Measurements from ENCODE around the gene NKD1.

The NKD1 gene

DNA sequence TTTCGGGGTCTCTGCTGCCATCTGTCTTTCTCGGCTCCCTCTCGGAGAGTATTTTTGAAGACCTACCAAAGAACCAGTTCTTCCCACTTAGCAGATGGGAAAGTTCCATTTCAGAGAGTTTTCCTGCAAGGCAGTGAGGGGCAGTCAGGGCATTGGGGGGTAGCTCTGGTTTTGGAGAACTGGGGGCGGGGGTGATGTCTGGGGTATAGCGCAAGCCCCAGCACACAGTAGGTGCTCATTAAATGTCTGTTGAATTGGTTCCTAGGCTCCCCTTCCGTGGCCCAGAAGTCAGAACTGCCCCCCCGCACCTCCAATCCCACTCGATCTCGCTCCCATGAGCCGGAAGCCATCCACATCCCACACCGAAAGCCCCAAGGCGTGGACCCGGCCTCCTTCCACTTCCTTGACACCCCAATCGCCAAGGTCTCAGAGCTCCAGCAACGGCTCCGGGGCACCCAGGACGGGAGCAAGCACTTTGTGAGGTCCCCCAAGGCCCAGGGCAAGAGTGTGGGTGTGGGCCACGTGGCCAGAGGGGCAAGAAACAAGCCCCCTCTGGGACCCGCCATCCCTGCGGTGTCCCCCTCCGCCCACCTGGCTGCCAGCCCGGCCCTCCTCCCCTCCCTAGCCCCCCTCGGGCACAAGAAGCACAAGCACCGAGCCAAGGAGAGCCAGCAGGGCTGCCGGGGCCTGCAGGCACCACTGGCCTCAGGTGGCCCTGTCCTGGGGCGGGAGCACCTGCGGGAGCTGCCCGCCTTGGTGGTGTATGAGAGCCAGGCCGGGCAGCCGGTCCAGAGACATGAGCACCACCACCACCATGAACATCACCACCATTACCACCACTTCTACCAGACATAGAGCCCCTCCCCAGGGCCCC is 85.0 kb downstream of the NKD1 start:
- in situ Hi-C loops (cut with HindIII; ENCODE audit: low pct_unique_long_range_greater_than_20kb, low sequenced_read_pairs): no loop called here
- no peak for DNase-seq (ENCODE audit: low read depth in 1 of 2, low spot score in 1 of 2)
- no peak for TF ChIP-seq JUND (IDR thresholded peaks at IDR 0.05; ENCODE audit: low read depth)

DNA sequence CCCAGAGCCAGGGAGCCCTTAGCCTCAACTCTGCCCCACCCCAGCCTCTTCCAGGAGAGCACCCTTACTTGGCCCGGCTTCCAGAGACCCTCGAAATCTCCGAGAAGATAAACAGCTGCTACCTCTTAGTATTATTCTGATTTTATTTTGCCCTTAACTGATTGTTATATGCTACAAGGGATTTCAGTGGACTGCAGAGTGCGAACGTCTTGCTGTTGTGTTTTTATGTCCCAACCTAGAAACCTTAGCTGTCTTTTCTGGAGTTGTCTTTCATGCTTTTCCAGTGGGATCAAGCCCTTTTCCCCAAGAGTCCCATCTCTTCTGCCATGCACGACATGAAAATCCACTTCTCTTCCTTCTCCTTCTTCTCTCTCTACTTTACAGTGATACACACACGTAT is 85.9 kb downstream of the NKD1 start:
- no peak for DNase-seq (ENCODE audit: low read depth in 1 of 2, low spot score in 1 of 2)
- in situ Hi-C loops (cut with HindIII; ENCODE audit: low pct_unique_long_range_greater_than_20kb, low sequenced_read_pairs): no loop called here
- TF ChIP-seq JUND (IDR thresholded peaks at IDR 0.05; ENCODE audit: low read depth): no peak

DNA sequence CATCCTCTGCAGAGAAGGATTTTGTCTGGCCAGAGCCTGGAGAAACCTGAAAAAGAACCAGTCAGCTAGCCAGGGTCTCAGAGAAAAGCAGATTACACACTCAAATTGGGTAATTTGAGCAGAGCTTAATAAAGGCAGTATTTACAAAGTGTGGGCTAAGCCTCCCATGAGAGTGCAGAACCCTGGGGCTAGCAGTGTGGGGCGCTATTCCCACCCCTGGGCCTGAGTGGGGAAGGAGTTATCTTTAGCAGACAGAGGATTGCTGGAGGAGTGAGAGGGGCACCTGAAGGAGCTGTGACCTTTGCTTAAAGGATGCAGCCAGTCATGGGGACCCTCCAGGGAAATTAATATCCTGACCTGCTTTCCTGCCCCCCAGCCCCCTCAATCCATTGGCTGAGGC is 86.8 kb downstream of the NKD1 start:
- in situ Hi-C loops (cut with HindIII; ENCODE audit: low pct_unique_long_range_greater_than_20kb, low sequenced_read_pairs): no loop called here
- no peak for TF ChIP-seq JUND (IDR thresholded peaks at IDR 0.05; ENCODE audit: low read depth)
- no peak for DNase-seq (ENCODE audit: low read depth in 1 of 2, low spot score in 1 of 2)

DNA sequence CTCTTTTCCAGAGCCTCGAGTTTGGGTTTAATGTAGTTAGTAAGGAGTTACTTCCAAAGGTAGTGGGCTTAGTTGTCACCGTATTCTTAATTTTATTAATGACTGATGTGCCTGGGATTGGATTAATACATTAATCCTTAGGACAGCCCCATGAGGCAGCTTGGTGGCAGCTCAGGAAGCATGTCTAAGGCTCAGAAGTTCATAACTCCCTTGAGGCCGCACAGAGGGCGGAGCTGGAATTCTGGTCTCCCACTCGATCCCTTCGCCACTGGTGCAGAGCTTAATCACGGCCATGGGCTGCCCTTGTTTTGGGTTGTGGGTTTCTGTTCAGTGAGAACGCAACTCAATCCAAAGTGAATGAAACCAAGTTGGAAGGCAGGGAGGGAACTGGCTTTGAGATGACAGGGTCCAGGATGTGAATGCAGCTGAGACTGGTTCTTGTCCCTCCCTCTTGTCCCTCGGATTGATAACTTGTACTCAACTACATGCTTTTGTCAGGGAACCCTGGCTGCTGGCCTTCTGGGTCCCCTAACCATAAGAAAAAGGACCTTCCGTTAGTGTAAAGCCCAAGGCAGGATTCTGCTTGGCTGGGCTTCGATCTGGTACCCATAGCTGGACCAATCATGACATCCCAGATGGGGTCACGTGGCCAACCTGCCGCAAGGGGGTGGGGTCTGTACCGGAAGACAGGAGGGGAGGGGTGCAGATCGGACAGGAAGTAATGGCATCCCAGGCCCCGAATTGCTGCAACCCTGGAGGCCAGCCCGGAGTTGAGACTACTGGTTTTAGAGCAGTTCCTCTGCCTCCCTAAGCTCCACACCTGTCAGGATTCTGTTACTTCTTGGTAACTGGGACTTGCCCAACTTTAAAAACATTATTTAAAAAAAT is 87.6 kb downstream of the NKD1 start:
- in situ Hi-C loops (cut with HindIII; ENCODE audit: low pct_unique_long_range_greater_than_20kb, low sequenced_read_pairs): no loop called here
- no peak for TF ChIP-seq JUND (IDR thresholded peaks at IDR 0.05; ENCODE audit: low read depth)
- no peak for DNase-seq (ENCODE audit: low read depth in 1 of 2, low spot score in 1 of 2)

DNA sequence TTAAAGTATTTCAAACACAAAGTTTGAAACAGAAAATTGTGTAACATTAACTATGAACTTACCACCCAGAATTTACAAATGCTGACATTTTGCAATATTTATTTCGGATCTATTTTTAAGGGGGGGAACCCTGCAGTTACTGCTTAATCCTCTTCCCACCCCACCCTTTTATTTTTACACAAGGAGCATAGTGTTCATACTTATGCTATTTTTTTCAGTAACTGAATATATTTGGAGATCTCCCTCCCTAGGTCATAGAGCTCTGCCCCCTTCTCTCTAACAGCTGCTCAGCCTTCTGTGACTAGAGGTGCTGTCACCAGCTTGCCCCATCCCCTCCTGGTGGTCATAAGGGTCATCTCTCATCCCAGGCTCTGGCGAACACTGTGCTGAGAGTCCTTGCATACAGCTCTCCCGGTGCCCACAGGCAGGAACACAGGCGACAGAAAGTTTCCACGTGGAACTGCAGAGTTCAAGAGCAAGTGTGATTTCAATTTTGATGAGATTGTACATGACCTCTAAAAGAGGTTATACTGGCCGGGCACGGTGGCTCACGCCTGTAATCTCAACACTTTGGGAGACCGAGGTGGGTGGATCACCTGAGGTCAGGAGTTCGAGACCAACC is 88.7 kb downstream of the NKD1 start:
- no peak for DNase-seq (ENCODE audit: low read depth in 1 of 2, low spot score in 1 of 2)
- no peak for TF ChIP-seq JUND (IDR thresholded peaks at IDR 0.05; ENCODE audit: low read depth)
- in situ Hi-C loops (cut with HindIII; ENCODE audit: low pct_unique_long_range_greater_than_20kb, low sequenced_read_pairs): no loop called here

DNA sequence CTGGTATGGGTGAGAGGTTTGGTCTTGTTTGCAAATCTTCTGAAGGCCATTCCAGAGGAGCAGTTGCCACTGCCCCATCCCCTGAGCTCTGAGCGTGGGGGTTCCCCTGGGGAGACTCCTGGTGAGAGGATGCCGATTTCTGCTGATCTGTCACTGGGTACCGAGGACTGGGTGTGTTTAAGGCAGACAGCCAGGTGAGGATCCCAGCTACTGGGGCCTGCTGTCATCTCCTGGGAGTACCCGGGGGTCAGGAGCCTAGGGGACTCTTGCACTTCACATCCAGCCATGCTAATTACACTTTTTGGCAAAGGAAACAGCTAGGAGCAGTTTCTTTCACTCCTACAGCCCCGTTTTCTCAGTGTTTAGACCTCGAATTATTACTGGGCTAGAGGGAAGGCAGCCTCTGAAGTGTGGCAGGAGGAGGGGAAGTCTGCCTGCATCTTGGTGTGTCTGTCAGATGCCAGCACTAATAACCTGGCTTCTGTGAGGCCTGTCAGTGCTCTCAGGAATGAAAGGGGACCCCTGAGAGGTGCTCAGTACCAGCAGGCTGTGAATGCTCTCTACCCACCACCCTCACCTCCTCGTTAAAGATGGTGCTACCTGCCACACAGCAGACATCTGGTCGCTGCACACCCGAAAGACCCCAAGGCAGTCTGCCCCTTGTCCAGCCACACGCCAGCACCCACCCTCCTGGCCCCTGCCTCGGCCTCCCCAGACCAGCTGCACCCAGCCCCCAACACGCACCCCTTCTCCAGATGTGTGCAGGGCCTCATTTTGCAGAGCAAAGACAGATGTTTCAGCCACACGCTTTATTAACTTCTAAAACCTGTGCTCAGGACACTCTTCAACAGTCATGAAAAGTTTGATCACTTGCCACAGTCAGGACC is 89.8 kb downstream of the NKD1 start:
- no peak for TF ChIP-seq JUND (IDR thresholded peaks at IDR 0.05; ENCODE audit: low read depth)
- DNase-seq (ENCODE audit: low read depth in 1 of 2, low spot score in 1 of 2): no peak
- in situ Hi-C loops (cut with HindIII; ENCODE audit: low pct_unique_long_range_greater_than_20kb, low sequenced_read_pairs): no loop called here

DNA sequence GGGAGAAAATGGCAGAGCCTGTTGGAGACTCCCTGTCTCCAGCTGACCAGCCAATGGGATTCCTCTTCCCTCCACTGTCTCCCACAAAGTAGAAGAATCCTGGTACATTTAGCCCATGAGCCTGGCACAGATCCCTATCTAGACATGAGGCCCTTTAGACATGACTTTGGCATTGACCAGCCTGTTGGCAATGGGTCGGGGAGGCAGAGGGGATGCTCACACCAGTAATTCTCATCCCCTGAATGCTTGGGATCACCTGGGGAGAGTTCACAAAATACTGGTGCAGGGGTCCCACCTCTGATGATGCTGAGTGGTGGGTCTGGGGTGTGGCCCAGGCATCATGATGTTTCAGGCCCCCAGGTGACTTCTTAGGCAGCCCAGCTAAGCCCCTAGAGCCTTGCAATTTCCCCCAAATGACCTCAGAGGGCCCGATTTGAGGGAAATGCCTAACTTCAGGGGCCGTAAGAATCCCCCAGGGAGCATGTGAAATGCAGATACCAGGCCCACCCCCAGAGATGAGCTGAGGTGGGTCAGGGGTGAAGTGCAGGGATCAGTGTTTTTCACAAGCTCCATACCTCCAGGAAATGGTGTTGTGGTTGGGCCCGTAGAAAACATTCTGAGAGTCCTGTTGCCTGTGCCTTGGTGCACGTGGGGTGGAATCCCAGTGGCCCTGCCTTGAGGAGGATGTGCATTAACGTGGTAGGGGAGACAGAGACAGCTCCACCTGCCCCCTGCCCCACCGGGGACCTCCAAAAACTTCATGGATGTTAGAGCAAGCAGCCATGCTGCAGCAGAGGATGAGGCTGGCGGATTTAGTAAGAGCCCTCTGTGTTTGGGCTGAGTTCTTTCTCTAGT is 90.8 kb downstream of the NKD1 start:
- no peak for TF ChIP-seq JUND (IDR thresholded peaks at IDR 0.05; ENCODE audit: low read depth)
- DNase-seq (ENCODE audit: low read depth in 1 of 2, low spot score in 1 of 2): no peak
- in situ Hi-C loops (cut with HindIII; ENCODE audit: low pct_unique_long_range_greater_than_20kb, low sequenced_read_pairs): no loop called here

DNA sequence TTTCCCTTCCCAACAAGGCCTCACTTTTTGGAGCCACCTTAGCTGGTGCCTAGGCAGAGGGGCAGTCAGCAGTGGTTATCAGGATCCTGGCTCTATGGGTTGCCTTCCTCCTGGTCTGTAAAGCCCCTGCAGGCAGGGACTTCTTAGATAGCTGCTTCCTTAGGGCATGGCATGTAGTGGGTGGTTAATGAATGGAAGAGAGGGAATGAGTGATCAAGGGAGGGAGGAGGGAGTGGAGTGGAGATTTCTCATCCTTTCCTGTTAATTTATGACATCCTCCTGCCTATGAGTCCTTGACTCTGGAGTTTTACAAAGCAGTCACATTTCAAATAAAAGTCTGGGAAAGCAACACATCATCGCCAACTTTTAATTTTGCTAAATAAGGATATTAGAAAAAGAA is 92.2 kb downstream of the NKD1 start:
- no peak for TF ChIP-seq JUND (IDR thresholded peaks at IDR 0.05; ENCODE audit: low read depth)
- in situ Hi-C loops (cut with HindIII; ENCODE audit: low pct_unique_long_range_greater_than_20kb, low sequenced_read_pairs): no loop called here
- no peak for DNase-seq (ENCODE audit: low read depth in 1 of 2, low spot score in 1 of 2)

DNA sequence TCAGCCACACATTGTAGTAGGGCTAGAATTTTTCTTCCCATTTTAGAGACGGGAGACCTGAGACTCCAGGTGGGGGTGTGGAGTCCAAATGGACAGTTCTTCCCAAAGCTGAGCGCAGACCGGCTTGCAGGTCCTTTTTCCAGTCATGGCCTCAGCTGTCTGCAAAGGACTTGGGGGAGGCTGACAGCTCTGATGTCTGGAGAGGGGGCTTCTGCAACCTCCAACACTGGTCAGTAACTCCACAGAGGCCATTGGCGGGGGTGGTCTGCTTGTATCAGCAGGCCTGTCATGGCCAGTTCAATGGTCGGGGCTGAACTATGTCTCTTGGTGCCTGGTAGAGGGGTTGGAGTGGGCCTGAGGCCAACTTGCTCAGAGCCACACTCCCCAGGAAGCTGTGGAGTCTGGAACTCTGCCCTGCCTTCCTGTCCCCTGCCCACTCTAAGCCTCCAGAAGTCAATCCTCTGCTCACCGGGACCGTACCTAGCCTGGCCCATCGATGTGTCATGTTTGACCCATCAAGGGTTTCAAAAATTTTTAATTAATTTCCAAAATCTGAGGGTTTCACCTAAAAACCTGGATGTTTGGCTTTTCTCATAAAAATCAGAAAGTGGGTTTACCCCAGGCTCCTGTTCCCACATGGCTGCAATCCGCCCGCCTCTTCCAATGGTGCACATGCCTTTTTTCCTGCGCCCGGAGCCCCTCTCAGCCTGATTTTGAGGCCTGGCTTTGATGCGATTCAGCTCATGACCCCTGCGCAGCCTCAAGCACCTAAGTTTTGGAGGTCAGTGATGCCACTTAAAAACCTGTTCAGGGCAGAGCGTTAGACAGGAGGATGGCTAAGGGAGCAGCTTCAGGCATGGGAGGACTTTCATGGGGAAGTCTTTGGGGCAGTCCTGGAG is 93.0 kb downstream of the NKD1 start:
- no peak for DNase-seq (ENCODE audit: low read depth in 1 of 2, low spot score in 1 of 2)
- in situ Hi-C loops (cut with HindIII; ENCODE audit: low pct_unique_long_range_greater_than_20kb, low sequenced_read_pairs): no loop called here
- TF ChIP-seq JUND (IDR thresholded peaks at IDR 0.05; ENCODE audit: low read depth): no peak

DNA sequence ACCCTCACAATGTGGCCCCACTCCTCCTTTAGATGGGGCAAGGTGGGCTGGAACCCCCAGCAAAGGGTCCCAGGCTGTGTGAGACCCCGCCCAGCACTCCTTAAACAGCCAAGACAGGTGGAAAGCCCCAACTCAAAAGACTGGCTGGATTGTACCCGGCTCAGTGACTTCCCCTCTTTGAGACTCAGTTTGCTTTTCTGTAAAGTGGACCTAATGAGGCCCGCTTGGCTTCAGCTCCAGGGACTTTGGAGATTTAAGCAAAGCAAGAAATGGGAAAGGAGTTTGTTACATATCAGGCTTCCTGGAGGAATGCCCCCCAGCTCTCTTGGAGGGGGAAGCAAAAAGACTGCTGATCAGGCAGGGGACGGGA is 93.6 kb downstream of the NKD1 start:
- no peak for DNase-seq (ENCODE audit: low read depth in 1 of 2, low spot score in 1 of 2)
- in situ Hi-C loops (cut with HindIII; ENCODE audit: low pct_unique_long_range_greater_than_20kb, low sequenced_read_pairs): no loop called here
- no peak for TF ChIP-seq JUND (IDR thresholded peaks at IDR 0.05; ENCODE audit: low read depth)

Measured in T47D (cell line).